Chondrocyte (in vitro differentiated cells): ENCODE data around the gene PFKFB3. TPM values are rescaled to one million over a fixed set of nuclear protein-coding genes. Genes with fewer than 3 reads are reported as not detected.
"Not testable (repeated sequence)": the region's sequence is repeated elsewhere in the genome, so short reads cannot be mapped to it uniquely, and the experiment has no call there.

ENCODE experiments used
- DNase-seq: peaks from one replicate; pipeline ENCODE4 v3.0.0; 2021; ENCODE audit warnings: mixed read lengths, low spot score
- H3K27ac Mint-ChIP-seq: one replicate; pipeline ENCODE4 v1.8.0; 2021; ENCODE audit warnings: mild to moderate bottlenecking, moderate library complexity, mixed read lengths; ENCODE audit not compliant: unreplicated experiment
- H3K27me3 Mint-ChIP-seq: 2 replicates; pipeline ENCODE4 v1.8.0; 2021; ENCODE audit warnings: low read depth, mixed read lengths
- H3K36me3 Mint-ChIP-seq: 2 replicates; pipeline ENCODE4 v1.8.0; 2021; ENCODE audit warnings: low read depth, mixed read lengths
- H3K4me1 Mint-ChIP-seq: 2 replicates; pipeline ENCODE4 v1.8.0; 2021; ENCODE audit warnings: low read depth, mild to moderate bottlenecking, mixed read lengths
- H3K4me3 Mint-ChIP-seq: one replicate; pipeline ENCODE4 v1.8.0; 2021; ENCODE audit warnings: mild to moderate bottlenecking, moderate library complexity, mixed read lengths; ENCODE audit not compliant: unreplicated experiment
- H3K9me3 Mint-ChIP-seq: 2 replicates; pipeline ENCODE4 v1.8.0; 2021; ENCODE audit warnings: low read depth, mixed read lengths
- total RNA-seq: library from RNA; stranded (reverse); gene quantifications from 3 replicates; pipeline ENCODE4 v1.2.1, GENCODE V29; 2021
- TF ChIP-seq, protein P1 (sequence below): fragments of 200-600 bp; sonication (generic); IDR thresholded peaks from 2 replicates; pipeline ENCODE4 v1.5.0; 2021; ENCODE audit warnings: antibody characterized with exemption, mild to moderate bottlenecking, moderate library complexity

Gene PFKFB3
- total RNA-seq, 1 donor from 2014 or later: 46.5 TPM

DNA sequence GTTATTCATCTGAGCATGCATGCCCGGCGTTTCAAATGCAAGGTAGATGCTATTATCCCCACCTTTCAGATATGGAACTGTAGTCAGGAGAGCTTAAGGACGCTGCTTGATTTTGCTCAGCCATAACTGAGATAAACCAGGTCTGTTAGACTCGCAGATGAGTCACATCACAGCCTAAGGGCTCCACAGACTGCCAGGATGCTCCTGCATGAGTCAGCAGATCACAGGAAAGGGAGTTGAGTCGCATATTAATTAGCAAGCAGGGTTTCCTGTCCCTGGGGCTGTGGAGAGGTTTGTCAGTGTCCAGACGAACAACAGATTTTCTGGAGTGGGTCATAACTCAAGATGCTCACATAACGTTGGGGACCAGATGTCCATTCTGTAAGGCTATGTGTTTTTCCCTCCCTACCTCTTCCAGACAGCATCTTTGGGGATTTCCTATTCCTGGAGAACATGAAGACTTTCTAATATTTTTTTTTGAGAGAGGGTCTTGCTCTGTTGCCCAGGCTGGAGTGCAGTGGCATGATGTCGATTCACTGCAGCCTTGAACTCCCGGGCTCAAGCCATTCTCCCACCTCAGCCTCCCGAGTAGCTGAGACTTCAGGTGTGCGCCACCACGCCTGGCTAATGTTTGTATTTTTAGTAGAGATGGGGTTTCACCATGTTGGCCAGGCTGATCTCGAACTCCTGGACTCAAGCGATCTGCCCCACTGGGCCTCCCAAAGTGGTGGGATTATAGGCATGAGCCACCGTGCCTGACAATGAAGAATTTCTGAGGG, 36.7 kb downstream of the PFKFB3 start:
- H3K4me1 Mint-ChIP-seq: peaks cover 51% of the 10 kb centered on the region
- peak overlapping the region; percentile 73 for H3K27ac Mint-ChIP-seq
- H3K27me3 Mint-ChIP-seq: no peaks in the 10 kb centered on the region
- TF ChIP-seq, protein P1, sequence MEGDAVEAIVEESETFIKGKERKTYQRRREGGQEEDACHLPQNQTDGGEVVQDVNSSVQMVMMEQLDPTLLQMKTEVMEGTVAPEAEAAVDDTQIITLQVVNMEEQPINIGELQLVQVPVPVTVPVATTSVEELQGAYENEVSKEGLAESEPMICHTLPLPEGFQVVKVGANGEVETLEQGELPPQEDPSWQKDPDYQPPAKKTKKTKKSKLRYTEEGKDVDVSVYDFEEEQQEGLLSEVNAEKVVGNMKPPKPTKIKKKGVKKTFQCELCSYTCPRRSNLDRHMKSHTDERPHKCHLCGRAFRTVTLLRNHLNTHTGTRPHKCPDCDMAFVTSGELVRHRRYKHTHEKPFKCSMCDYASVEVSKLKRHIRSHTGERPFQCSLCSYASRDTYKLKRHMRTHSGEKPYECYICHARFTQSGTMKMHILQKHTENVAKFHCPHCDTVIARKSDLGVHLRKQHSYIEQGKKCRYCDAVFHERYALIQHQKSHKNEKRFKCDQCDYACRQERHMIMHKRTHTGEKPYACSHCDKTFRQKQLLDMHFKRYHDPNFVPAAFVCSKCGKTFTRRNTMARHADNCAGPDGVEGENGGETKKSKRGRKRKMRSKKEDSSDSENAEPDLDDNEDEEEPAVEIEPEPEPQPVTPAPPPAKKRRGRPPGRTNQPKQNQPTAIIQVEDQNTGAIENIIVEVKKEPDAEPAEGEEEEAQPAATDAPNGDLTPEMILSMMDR: no peak
- H3K4me3 Mint-ChIP-seq: no peak overlapping the region
- H3K36me3 Mint-ChIP-seq: peaks cover 13% of the 10 kb centered on the region
- DNase-seq: peak; percentile 30
- H3K9me3 Mint-ChIP-seq: no peaks in the 10 kb centered on the region

DNA sequence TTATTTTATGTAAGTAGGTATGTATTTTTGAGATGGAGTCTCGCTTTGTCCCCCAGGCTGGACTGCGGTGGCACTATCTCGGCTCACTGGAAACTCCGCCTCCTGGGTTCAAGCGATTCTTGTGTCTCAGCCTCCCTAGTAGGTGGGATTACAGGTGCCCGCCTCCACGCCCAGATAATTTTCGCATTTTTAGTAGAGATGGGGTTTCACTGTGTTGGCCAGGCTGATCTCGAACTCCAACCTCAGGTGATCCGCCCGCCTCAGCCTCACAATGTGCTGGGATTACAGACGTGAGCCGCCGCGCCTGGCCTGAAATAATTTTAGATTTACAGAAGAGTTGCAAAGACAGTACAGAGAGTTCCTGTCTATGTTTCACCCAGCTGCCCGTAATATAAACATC, 37.5 kb downstream of the PFKFB3 start:
- H3K4me1 Mint-ChIP-seq: peaks cover 51% of the 10 kb centered on the region
- DNase-seq: peak; percentile 34
- TF ChIP-seq, protein P1: no peak
- H3K27ac Mint-ChIP-seq: peak overlapping the region; percentile 85
- H3K9me3 Mint-ChIP-seq: no peaks in the 10 kb centered on the region
- no peak overlapping the region for H3K4me3 Mint-ChIP-seq
- no peaks in the 10 kb centered on the region for H3K27me3 Mint-ChIP-seq
- peaks cover 9% of the 10 kb centered on the region for H3K36me3 Mint-ChIP-seq

DNA sequence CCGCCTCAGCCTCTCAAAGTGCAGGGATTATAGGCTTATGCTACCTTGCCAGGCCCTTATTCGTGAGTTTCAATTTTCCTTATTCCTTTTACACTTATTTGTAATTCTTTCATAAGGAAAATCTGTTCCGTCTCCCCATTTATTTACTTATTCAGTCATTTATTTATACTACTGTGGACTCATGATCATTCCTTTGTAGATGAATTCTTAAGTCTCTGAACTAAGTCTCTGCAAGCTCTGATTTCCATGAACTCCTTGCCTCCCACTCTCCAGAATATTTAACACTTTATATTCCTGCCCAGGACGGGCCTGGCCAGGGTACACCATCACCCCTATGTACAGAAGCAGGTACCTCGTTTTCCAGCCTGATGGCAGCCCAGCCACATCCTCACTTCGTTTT, 39.4 kb downstream of the PFKFB3 start:
- Mint-ChIP-seq H3K36me3 (peaks cover 1% of the 10 kb centered on the region), H3K27me3 (no peaks in the 10 kb centered on the region), H3K9me3 (no peaks in the 10 kb centered on the region), H3K4me1 (peaks cover 37% of the 10 kb centered on the region), H3K4me3 (no peak overlapping the region), H3K27ac (no peak overlapping the region)
- DNase-seq: no peak
- TF ChIP-seq, protein P1: no peak

DNA sequence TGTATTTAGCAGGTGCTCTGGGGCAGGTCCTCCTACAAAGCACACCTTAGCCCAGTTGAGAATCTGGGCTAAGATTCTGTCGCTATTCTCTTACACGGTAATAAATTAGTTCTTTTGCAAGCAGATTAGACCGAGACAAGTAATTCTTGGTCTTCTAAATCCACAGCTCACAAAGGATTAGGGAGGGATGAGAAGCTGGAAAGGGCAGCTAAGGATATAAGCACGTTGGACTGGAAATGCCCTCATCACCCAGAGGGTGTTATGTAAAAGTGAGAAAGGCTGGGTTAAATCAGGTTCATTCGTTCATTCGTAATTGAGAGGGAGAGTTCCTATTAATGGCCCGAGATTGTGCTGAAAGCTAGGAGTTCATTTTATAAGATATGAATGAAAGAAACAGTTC, 41.8 kb downstream of the PFKFB3 start:
- no peak overlapping the region for H3K27ac Mint-ChIP-seq
- H3K4me1 Mint-ChIP-seq: peaks cover 30% of the 10 kb centered on the region
- H3K27me3 Mint-ChIP-seq: no peaks in the 10 kb centered on the region
- no peaks in the 10 kb centered on the region for H3K9me3 Mint-ChIP-seq
- H3K4me3 Mint-ChIP-seq: no peak overlapping the region
- TF ChIP-seq, protein P1: no peak
- H3K36me3 Mint-ChIP-seq: peaks cover 2% of the 10 kb centered on the region
- DNase-seq: no peak

DNA sequence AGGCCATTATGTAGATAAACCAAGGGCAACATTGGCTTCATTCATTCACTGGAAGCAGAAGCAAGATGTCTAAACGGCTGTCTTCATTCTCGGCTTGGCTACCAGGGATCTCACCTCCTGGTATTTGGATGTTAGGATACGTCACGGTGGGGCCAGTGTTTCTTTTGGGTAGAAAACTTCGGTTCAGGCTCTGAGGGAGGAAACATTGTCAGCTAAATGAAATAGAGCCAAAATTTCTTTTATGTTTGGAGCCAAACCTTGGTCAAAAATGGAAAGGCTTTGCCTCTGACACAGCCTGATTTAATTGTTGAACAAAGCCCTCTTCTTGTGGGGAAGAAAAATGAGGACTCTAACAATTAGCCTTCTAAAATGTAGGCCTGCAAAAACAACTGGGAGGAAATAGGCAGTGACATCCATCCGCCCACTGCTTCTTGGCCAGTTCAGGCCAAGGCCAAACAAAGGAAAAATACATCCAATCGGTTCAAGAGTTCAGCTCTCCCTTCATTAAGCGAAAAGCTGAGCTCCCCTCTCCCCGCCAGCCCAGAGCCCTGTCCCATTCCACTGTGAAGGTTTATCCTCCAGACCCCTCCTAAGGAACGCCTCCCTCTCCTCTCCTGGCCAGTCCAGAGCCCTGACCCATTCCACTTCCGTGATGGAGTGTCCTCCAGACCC, 44.4 kb downstream of the PFKFB3 start:
- no peak for DNase-seq
- Mint-ChIP-seq H3K4me3 (no peak overlapping the region), H3K27me3 (no peaks in the 10 kb centered on the region), H3K9me3 (no peaks in the 10 kb centered on the region), H3K27ac (no peak overlapping the region), H3K4me1 (peaks cover 7% of the 10 kb centered on the region), H3K36me3 (peaks cover 2% of the 10 kb centered on the region)
- TF ChIP-seq, protein P1: no peak

DNA sequence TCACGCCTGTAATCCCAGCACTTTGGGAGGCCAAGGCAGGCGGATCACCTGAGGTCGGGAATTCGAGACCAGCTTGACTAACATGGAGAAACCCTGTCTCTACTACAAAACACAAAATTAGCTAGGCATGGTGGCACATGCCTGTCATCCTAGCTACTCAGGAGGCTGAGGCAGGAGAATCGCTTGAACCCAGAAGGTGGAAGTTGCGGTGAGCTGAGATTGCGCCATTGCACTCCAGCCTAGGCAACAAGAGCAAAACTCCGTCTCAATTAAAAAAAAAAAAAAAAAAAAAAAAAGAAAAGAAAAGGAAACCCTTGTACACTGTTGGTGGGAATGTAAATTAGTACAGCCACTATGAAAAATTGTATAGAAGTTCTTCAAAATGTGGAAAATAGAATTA, 46.2 kb downstream of the PFKFB3 start:
- H3K27me3 Mint-ChIP-seq, H3K4me3 Mint-ChIP-seq, DNase-seq, H3K9me3 Mint-ChIP-seq, H3K4me1 Mint-ChIP-seq, H3K27ac Mint-ChIP-seq, H3K36me3 Mint-ChIP-seq: not testable (repeated sequence)
